GM23338 (cell line): ENCODE results near the gene MRAS. TPM values are rescaled to one million over a fixed set of nuclear protein-coding genes. Genes with fewer than 3 reads are reported as not detected.
"Not testable (repeated sequence)": the region's sequence is repeated elsewhere in the genome, so short reads cannot be mapped to it uniquely, and the experiment has no call there.

Experiments used
- ATAC-seq: fragments of 200-7000 bp; cut with Tn5 transposase; 3 replicates; pipeline ENCODE4 v1.9.1; 2020
- DNase-seq: peaks from one replicate; pipeline ENCODE4 v3.0.0-alpha.2; 2015; ENCODE audit warnings: low spot score
- H2AFZ ChIP-seq: fragments of 200-600 bp; sonication (generic); 2 replicates; pipeline ENCODE4 v1.8.0; 2016; ENCODE audit warnings: antibody characterized with exemption, mild to moderate bottlenecking, moderate library complexity
- H3F3A ChIP-seq: fragments of 200-600 bp; sonication (generic); replicated peaks from 2 replicates; pipeline ENCODE4 v1.8.0; 2017; ENCODE audit warnings: antibody characterized with exemption, mixed run types, low read depth
- H3K27ac ChIP-seq: fragments of 200-600 bp; sonication (generic); 2 replicates; pipeline ENCODE4 v1.6.1; 2016; ENCODE audit warnings: low read depth
- H3K27me3 ChIP-seq: fragments of 200-600 bp; sonication (generic); 2 replicates; pipeline ENCODE4 v1.8.0; 2016; ENCODE audit warnings: mild to moderate bottlenecking, mixed run types, moderate library complexity; ENCODE audit not compliant: insufficient read depth
- H3K36me3 ChIP-seq: fragments of 200-600 bp; sonication (generic); 2 replicates; pipeline ENCODE4 v1.8.0; 2016; ENCODE audit warnings: mild to moderate bottlenecking; ENCODE audit not compliant: insufficient read depth
- H3K4me1 ChIP-seq: fragments of 200-600 bp; sonication (generic); 2 replicates; pipeline ENCODE4 v1.8.0; 2016; ENCODE audit warnings: mild to moderate bottlenecking, moderate library complexity; ENCODE audit not compliant: insufficient read depth
- H3K4me2 ChIP-seq: fragments of 200-600 bp; sonication (generic); 2 replicates; pipeline ENCODE4 v1.7.1; 2017; ENCODE audit warnings: mixed run types
- H3K4me3 ChIP-seq: fragments of 200-600 bp; sonication (generic); 2 replicates; pipeline ENCODE4 v1.6.1; 2016; ENCODE audit warnings: mixed run types
- H3K79me2 ChIP-seq: fragments of 200-600 bp; sonication (generic); replicated peaks from 2 replicates; pipeline ENCODE4 v1.8.0; 2017; ENCODE audit warnings: mild to moderate bottlenecking; ENCODE audit not compliant: insufficient read depth
- H3K9me2 ChIP-seq: fragments of 200-600 bp; sonication (generic); 2 replicates; pipeline ENCODE4 v1.8.0; 2017; ENCODE audit not compliant: insufficient read depth
- H4K20me1 ChIP-seq: fragments of 200-600 bp; sonication (generic); replicated peaks from 2 replicates; pipeline ENCODE4 v1.8.0; 2017; ENCODE audit warnings: mild to moderate bottlenecking; ENCODE audit not compliant: insufficient read depth
- H3K27ac Mint-ChIP-seq: 2 replicates; pipeline ENCODE4 v1.8.0; 2020; ENCODE audit warnings: inconsistent platforms, mild to moderate bottlenecking, moderate library complexity, mixed read lengths
- H3K27me3 Mint-ChIP-seq: 3 replicates; pipeline ENCODE4 v1.8.0; 2022; ENCODE audit warnings: low read depth, mild to moderate bottlenecking, moderate library complexity, mixed read lengths, inconsistent platforms; ENCODE audit not compliant: insufficient read depth, poor library complexity
- H3K36me3 Mint-ChIP-seq: 3 replicates; pipeline ENCODE4 v1.8.0; 2021; ENCODE audit warnings: low read depth, mild to moderate bottlenecking, inconsistent platforms, moderate library complexity, mixed read lengths
- H3K4me1 Mint-ChIP-seq: 3 replicates; pipeline ENCODE4 v1.8.0; 2020; ENCODE audit warnings: mild to moderate bottlenecking, inconsistent platforms, mixed read lengths
- H3K4me3 Mint-ChIP-seq: 3 replicates; pipeline ENCODE4 v1.8.0; 2021; ENCODE audit warnings: moderate library complexity, mild to moderate bottlenecking, inconsistent platforms, mixed read lengths
- H3K9me3 Mint-ChIP-seq: 3 replicates; pipeline ENCODE4 v1.8.0; 2020; ENCODE audit warnings: moderate library complexity, mild to moderate bottlenecking, inconsistent platforms, mixed read lengths
- CREB1 ChIP-seq: fragments of 250-450 bp; sonication (Bioruptor Pico); IDR thresholded peaks from 2 replicates; pipeline ENCODE4 v1.5.0; 2020; ENCODE audit warnings: low read depth, mild to moderate bottlenecking, moderate library complexity
- EZH2 ChIP-seq: fragments of 200-600 bp; sonication (generic); IDR thresholded peaks from one replicate; pipeline ENCODE4 v1.8.0; 2017; ENCODE audit warnings: antibody characterized with exemption, mild to moderate bottlenecking, low read depth; ENCODE audit not compliant: unreplicated experiment
- EZH2phosphoT487 ChIP-seq: fragments of 200-600 bp; sonication (generic); IDR thresholded peaks from one replicate; pipeline ENCODE4 v1.8.1; 2018; ENCODE audit warnings: antibody characterized with exemption; ENCODE audit not compliant: unreplicated experiment
- NANOG ChIP-seq: IDR thresholded peaks from 2 replicates; pipeline ENCODE4 v1.6.1; 2016; ENCODE audit warnings: antibody characterized with exemption, borderline replicate concordance
- STAT1 ChIP-seq: IDR thresholded peaks from one replicate; pipeline ENCODE4 v1.6.1; 2016; ENCODE audit warnings: antibody characterized with exemption; ENCODE audit not compliant: unreplicated experiment
- ZNF331 ChIP-seq: fragments of 250-450 bp; sonication (Bioruptor Pico); IDR thresholded peaks from 2 replicates; pipeline ENCODE4 v1.5.0; 2020; ENCODE audit warnings: low read depth, mild to moderate bottlenecking, moderate library complexity
- polyA plus RNA-seq: library from polyadenylated mRNA; unstranded; fragments of >200 nt; fragmentation: Nextera tagmentation; extraction: Ambion mirVana; gene quantifications from 2 replicates; pipeline ENCODE4 v1.2.1, GENCODE V29; 2016
- total RNA-seq: library from RNA; depleted of rRNA; stranded (reverse); fragments of >200 nt; shearing (Covaris generic); gene quantifications from 2 replicates; pipeline ENCODE4 v1.2.3, GENCODE V29; 2014
- TF ChIP-seq, protein P1 (sequence below): fragments of 250-450 bp; sonication (Bioruptor Pico); IDR thresholded peaks from 2 replicates; pipeline ENCODE4 v1.5.0; 2020; ENCODE audit warnings: mild to moderate bottlenecking, moderate library complexity
- TF ChIP-seq, protein P2 (sequence below): IDR thresholded peaks from one replicate; pipeline ENCODE4 v1.6.1; 2018; ENCODE audit warnings: antibody characterized with exemption; ENCODE audit not compliant: unreplicated experiment

Gene MRAS
- total and polyA plus RNA-seq, 2 experiments from 2014 or later, result 9.1 to 10.2 TPM

DNA sequence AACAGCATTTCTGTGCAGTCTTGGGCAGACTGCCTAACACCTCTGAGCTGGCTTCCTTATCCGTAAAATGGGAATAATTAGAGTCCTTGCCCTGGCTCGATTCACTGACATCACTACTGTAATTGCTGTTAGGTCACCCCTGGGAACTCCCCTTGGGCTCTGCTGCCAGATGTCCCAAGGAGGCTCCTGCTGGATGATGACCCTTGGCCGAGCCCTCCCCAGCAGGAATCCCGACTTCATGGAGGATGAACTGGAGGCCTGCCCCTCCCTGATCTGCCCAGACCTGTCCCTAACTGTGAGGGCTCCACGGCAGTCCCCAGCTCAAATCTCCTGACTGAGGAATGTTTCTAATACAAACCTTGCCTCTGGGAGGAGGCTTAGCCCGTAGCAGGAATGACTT is 104.1 kb downstream of the MRAS start:
- peaks cover 5% of the 10 kb centered on the region; the same call in 2 of the 3 replicates for H3K4me1 Mint-ChIP-seq
- DNase-seq, result no peak
- no peak overlapping the region for H2AFZ ChIP-seq

DNA sequence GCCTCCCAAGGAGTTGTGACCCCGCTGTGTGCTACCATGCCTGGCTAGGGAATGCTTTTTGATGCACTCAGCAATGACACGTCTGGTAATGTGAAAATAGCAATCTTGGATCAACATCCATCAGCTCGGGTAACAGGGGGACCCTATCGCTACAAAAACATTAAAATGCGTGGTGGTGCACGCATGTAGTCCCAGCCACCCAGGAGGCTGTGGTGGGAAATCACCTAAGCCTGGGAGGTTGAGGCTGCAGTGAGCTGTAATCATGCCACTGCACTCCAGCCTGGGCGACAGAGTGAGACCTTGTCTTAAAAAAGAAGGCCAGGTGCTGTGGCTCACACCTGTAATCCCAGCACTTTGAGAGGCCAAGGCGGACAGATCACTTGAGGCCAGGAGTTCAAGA is 105.6 kb downstream of the MRAS start:
- not testable (repeated sequence) for H3K4me2 ChIP-seq, H3K4me1 Mint-ChIP-seq, H3K36me3 ChIP-seq, H2AFZ ChIP-seq, H3K9me2 ChIP-seq, H4K20me1 ChIP-seq, H3K27me3 Mint-ChIP-seq, H3K79me2 ChIP-seq, H3K27ac ChIP-seq, H3K27me3 ChIP-seq, H3K9me3 Mint-ChIP-seq, H3K4me3 Mint-ChIP-seq, H3K27ac Mint-ChIP-seq, H3K4me3 ChIP-seq, ATAC-seq, DNase-seq, H3K4me1 ChIP-seq, H3F3A ChIP-seq
- H3K36me3 Mint-ChIP-seq, result peaks cover 29% of the 10 kb centered on the region

More for the DNA sequence above, 104.1 kb downstream of the MRAS start:
- Mint-ChIP-seq H3K36me3 (peaks cover 24% of the 10 kb centered on the region), H3K4me3 (no peak overlapping the region), H3K9me3 (peaks cover 6% of the 10 kb centered on the region; the same call in 1 of the 3 replicates), H3K27me3 (peaks cover 5% of the 10 kb centered on the region), H3K27ac (no peak overlapping the region)
- Histone ChIP-seq H3K79me2 (no peaks in the 10 kb centered on the region), H3K4me2 (no peak overlapping the region), H3K9me2 (no peaks in the 10 kb centered on the region), H3K27me3 (no peaks in the 10 kb centered on the region), H4K20me1 (no peaks in the 10 kb centered on the region), H3K36me3 (no peaks in the 10 kb centered on the region), H3K4me3 (no peak overlapping the region), H3F3A (no peaks in the 10 kb centered on the region), H3K27ac (no peak overlapping the region), H3K4me1 (no peaks in the 10 kb centered on the region)
- no peak for ATAC-seq
- TF ChIP-seq ZNF331, result no peak
- no peak for TF ChIP-seq STAT1
- no peak for TF ChIP-seq EZH2phosphoT487
- no peak for TF ChIP-seq NANOG
- TF ChIP-seq EZH2, result no peak
- TF ChIP-seq, protein P1, sequence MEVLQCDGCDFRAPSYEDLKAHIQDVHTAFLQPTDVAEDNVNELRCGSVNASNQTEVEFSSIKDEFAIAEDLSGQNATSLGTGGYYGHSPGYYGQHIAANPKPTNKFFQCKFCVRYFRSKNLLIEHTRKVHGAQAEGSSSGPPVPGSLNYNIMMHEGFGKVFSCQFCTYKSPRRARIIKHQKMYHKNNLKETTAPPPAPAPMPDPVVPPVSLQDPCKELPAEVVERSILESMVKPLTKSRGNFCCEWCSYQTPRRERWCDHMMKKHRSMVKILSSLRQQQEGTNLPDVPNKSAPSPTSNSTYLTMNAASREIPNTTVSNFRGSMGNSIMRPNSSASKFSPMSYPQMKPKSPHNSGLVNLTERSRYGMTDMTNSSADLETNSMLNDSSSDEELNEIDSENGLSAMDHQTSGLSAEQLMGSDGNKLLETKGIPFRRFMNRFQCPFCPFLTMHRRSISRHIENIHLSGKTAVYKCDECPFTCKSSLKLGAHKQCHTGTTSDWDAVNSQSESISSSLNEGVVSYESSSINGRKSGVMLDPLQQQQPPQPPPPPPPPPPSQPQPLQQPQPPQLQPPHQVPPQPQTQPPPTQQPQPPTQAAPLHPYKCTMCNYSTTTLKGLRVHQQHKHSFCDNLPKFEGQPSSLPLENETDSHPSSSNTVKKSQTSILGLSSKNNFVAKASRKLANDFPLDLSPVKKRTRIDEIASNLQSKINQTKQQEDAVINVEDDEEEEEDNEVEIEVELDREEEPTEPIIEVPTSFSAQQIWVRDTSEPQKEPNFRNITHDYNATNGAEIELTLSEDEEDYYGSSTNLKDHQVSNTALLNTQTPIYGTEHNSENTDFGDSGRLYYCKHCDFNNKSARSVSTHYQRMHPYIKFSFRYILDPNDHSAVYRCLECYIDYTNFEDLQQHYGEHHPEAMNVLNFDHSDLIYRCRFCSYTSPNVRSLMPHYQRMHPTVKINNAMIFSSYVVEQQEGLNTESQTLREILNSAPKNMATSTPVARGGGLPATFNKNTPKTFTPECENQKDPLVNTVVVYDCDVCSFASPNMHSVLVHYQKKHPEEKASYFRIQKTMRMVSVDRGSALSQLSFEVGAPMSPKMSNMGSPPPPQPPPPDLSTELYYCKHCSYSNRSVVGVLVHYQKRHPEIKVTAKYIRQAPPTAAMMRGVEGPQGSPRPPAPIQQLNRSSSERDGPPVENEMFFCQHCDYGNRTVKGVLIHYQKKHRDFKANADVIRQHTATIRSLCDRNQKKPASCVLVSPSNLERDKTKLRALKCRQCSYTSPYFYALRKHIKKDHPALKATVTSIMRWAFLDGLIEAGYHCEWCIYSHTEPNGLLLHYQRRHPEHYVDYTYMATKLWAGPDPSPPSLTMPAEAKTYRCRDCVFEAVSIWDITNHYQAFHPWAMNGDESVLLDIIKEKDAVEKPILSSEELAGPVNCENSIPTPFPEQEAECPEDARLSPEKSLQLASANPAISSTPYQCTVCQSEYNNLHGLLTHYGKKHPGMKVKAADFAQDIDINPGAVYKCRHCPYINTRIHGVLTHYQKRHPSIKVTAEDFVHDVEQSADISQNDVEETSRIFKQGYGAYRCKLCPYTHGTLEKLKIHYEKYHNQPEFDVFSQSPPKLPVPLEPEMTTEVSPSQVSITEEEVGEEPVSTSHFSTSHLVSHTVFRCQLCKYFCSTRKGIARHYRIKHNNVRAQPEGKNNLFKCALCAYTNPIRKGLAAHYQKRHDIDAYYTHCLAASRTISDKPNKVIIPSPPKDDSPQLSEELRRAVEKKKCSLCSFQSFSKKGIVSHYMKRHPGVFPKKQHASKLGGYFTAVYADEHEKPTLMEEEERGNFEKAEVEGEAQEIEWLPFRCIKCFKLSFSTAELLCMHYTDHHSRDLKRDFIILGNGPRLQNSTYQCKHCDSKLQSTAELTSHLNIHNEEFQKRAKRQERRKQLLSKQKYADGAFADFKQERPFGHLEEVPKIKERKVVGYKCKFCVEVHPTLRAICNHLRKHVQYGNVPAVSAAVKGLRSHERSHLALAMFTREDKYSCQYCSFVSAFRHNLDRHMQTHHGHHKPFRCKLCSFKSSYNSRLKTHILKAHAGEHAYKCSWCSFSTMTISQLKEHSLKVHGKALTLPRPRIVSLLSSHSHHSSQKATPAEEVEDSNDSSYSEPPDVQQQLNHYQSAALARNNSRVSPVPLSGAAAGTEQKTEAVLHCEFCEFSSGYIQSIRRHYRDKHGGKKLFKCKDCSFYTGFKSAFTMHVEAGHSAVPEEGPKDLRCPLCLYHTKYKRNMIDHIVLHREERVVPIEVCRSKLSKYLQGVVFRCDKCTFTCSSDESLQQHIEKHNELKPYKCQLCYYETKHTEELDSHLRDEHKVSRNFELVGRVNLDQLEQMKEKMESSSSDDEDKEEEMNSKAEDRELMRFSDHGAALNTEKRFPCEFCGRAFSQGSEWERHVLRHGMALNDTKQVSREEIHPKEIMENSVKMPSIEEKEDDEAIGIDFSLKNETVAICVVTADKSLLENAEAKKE, result no peak
- no peak for TF ChIP-seq CREB1 (CRISPR knock-in tag)
- TF ChIP-seq, protein P2, sequence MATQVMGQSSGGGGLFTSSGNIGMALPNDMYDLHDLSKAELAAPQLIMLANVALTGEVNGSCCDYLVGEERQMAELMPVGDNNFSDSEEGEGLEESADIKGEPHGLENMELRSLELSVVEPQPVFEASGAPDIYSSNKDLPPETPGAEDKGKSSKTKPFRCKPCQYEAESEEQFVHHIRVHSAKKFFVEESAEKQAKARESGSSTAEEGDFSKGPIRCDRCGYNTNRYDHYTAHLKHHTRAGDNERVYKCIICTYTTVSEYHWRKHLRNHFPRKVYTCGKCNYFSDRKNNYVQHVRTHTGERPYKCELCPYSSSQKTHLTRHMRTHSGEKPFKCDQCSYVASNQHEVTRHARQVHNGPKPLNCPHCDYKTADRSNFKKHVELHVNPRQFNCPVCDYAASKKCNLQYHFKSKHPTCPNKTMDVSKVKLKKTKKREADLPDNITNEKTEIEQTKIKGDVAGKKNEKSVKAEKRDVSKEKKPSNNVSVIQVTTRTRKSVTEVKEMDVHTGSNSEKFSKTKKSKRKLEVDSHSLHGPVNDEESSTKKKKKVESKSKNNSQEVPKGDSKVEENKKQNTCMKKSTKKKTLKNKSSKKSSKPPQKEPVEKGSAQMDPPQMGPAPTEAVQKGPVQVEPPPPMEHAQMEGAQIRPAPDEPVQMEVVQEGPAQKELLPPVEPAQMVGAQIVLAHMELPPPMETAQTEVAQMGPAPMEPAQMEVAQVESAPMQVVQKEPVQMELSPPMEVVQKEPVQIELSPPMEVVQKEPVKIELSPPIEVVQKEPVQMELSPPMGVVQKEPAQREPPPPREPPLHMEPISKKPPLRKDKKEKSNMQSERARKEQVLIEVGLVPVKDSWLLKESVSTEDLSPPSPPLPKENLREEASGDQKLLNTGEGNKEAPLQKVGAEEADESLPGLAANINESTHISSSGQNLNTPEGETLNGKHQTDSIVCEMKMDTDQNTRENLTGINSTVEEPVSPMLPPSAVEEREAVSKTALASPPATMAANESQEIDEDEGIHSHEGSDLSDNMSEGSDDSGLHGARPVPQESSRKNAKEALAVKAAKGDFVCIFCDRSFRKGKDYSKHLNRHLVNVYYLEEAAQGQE, result no peak
